ENCODE measurements around the gene VAV2.
"Not testable (repeated sequence)": the region's sequence is repeated elsewhere in the genome, so short reads cannot be mapped to it uniquely, and the experiment has no call there.

Gene VAV2

DNA sequence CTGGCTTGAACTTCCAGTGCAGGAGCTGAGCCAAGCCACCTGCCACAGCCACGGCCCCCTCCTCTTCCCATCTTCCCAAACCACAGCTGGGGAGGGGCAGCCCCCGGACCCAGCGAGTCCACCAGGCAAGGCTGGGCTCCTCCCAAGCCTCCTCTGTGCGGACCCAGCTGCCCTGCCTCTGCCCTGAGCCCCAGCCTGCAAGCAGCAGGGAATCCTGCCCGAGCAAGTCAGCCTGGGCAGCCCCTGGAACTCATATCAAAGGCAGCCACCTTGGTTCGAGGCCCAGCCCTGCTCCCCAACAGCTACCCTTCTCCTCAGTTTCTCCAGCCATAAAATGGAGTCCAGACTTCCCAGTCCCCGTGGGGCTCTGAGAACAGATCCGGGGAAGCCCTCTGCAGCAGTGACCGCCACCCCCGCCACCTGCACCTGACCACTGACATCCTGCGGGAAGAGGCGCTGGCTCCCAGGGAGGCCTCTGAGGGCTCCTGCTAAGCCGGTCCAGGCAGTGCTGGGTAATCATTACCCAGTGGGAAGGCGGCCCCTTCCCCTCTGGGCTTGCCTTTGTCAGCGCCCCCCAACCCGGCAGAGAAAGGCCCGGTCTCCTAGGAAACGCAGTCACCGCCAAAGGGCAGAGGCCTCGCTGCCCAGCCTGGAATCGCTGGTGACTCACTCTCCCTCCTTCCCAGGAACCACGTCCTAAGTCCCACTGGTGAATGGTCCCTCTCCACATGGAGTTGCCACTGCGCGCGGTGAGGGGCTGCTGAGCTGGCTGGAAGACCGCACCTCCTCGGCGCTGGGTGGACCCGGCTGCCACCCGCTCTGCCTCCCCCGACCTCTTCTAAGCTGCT lies 1.5 kb downstream of the VAV2 start:
- Histone ChIP-seq H3K4me3 (ENCODE audit: low read depth, low read length) (peak overlapping the region; percentile 99), H4K91ac (ENCODE audit: low read depth, low read length) (peak overlapping the region; percentile 94), H3K18ac (ENCODE audit: low read length) (peak overlapping the region; percentile 97), H2BK5ac (ENCODE audit: low read depth, low read length, poor library complexity) (peak overlapping the region; percentile 95), H4K12ac (ENCODE audit: low read depth, low read length) (no peak overlapping the region), H3K4me1 (ENCODE audit: control insufficient read depth in 1 of 2, insufficient read depth in 2 of 2, low read length in 2 of 2) (peaks cover 15 to 23% of the 10 kb centered on the region in 2 experiments), H3K23ac (ENCODE audit: low read length) (no peak overlapping the region), H3K27ac (ENCODE audit: low read depth, low read length) (peak overlapping the region; percentile 73), H3K79me2 (ENCODE audit: control insufficient read depth, insufficient read depth, low read length, poor library complexity) (peaks cover 62% of the 10 kb centered on the region), H3K4ac (ENCODE audit: low read depth, low read length) (peak overlapping the region; percentile 91), H3K14ac (ENCODE audit: low read length) (peak overlapping the region; percentile 91), H2BK120ac (ENCODE audit: insufficient read depth, low read length, poor library complexity) (peak overlapping the region; percentile 92), H3K4me2 (ENCODE audit: low read length) (peak overlapping the region; percentile 64), H3K27me3 (ENCODE audit: insufficient read depth, low read length) (no peaks in the 10 kb centered on the region), H3K9me3 (ENCODE audit: insufficient read depth, low read depth, low read length) (no peaks in the 10 kb centered on the region), H2BK12ac (ENCODE audit: low read length) (no peak overlapping the region), H3K36me3 (ENCODE audit: control insufficient read depth in 1 of 2, insufficient read depth in 2 of 2, low read length in 2 of 2) (peaks cover 16 to 24% of the 10 kb centered on the region in 2 experiments), H2AK5ac (ENCODE audit: low read length) (peak overlapping the region; percentile 91), H4K8ac (ENCODE audit: low read depth, low read length) (peak overlapping the region; percentile 67), H3K9ac (ENCODE audit: low read length) (peak overlapping the region; percentile 98), H2AFZ (ENCODE audit: insufficient read depth, low read length, poor library complexity) (peak overlapping the region; percentile 70), H3K79me1 (ENCODE audit: low read length) (peaks cover 33% of the 10 kb centered on the region)
- peak in 1 of 2 donors; percentile 67 for DNase-seq
- WGBS (ENCODE audit: extremely low coverage, insufficient coverage, insufficient read length), result no CpG with 5 or more reads among the region's 31 CpGs

DNA sequence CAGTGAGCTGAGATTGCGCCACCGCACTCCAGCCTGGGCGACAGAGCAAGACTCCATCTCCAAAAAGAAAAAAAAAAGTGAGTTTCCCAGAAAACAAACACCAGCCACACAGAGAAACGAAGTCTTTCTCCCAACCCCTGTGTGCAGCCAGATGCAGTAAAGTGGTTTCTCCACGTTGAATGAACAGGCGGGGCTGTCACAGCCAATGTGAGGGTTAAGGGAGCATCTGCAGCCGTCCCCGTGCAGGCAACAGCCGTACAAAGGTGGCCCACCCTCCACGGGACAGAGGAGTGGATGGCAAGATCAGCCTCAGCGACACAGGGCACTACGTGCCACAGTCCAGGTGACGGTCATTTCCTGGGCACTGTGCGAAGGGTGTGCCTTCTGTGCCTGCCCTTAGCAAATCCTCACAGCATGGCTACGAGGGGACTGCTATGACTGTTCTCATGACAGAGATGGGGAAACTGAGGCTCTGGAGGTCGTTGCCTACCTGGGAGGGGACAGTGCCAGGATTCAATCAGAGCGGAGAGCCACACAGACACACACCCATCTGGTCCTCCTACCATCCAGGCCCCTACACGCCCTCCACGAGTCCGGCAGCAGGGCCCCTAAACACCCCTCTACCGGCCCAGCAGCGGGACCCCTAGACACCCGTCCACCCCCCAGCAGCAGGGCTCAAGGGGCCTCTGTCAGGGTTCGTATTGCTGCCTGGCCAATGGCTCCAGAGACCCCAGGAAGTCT lies 2.3 kb downstream of the VAV2 start:
- no peak overlapping the region for H2AFZ ChIP-seq (ENCODE audit: insufficient read depth, low read length, poor library complexity)
- H3K4me2 ChIP-seq (ENCODE audit: low read length), result peak overlapping the region; percentile 64
- H4K12ac ChIP-seq (ENCODE audit: low read depth, low read length), result no peak overlapping the region
- H3K4ac ChIP-seq (ENCODE audit: low read depth, low read length), result peak overlapping the region; percentile 91
- H3K27me3 ChIP-seq (ENCODE audit: insufficient read depth, low read length), result no peaks in the 10 kb centered on the region
- H3K18ac ChIP-seq (ENCODE audit: low read length), result peak overlapping the region; percentile 2
- H3K9ac ChIP-seq (ENCODE audit: low read length), result no peak overlapping the region
- H4K8ac ChIP-seq (ENCODE audit: low read depth, low read length), result no peak overlapping the region
- H2AK5ac ChIP-seq (ENCODE audit: low read length), result no peak overlapping the region
- H3K14ac ChIP-seq (ENCODE audit: low read length), result peak overlapping the region; percentile 91
- H3K79me2 ChIP-seq (ENCODE audit: control insufficient read depth, insufficient read depth, low read length, poor library complexity), result peaks cover 65% of the 10 kb centered on the region
- no peaks in the 10 kb centered on the region for H3K9me3 ChIP-seq (ENCODE audit: insufficient read depth, low read depth, low read length)
- no peak overlapping the region for H2BK120ac ChIP-seq (ENCODE audit: insufficient read depth, low read length, poor library complexity)
- H3K4me1 ChIP-seq (ENCODE audit: control insufficient read depth in 1 of 2, insufficient read depth in 2 of 2, low read length in 2 of 2), result peaks cover 15 to 23% of the 10 kb centered on the region in 2 experiments
- H2BK5ac ChIP-seq (ENCODE audit: low read depth, low read length, poor library complexity), result no peak overlapping the region
- no peak overlapping the region for H3K27ac ChIP-seq (ENCODE audit: low read depth, low read length)
- no peak overlapping the region for H2BK12ac ChIP-seq (ENCODE audit: low read length)
- peak overlapping the region; percentile 99 for H3K4me3 ChIP-seq (ENCODE audit: low read depth, low read length)
- peaks cover 19 to 24% of the 10 kb centered on the region in 2 experiments for H3K36me3 ChIP-seq (ENCODE audit: control insufficient read depth in 1 of 2, insufficient read depth in 2 of 2, low read length in 2 of 2)
- no CpG with 5 or more reads among the region's 24 CpGs for WGBS (ENCODE audit: extremely low coverage, insufficient coverage, insufficient read length)
- H3K79me1 ChIP-seq (ENCODE audit: low read length), result peaks cover 33% of the 10 kb centered on the region
- DNase-seq, result no peak
- no peak overlapping the region for H3K23ac ChIP-seq (ENCODE audit: low read length)
- H4K91ac ChIP-seq (ENCODE audit: low read depth, low read length), result no peak overlapping the region

DNA sequence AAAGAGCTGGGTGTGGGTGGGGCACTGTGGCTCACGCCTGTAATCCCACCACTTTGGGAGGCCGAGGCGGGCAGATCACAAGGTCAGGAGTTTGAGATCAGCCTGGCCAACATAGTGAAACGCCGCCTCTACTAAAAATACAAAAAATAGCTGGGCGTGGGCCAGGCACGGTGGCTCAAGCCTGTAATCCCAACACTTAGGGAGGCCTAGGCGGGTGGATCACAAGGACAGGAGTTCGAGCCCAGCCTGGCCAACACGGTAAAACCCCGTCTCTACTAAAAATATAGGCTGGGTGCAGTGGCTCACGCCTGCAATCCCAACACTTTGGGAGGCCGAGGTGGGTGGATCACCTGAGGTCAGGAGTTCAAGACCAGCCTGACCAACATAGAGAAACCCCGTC lies 3.4 kb downstream of the VAV2 start:
- H3K4me3 ChIP-seq (ENCODE audit: low read depth, low read length); H4K12ac ChIP-seq (ENCODE audit: low read depth, low read length); H4K8ac ChIP-seq (ENCODE audit: low read depth, low read length); H3K27me3 ChIP-seq (ENCODE audit: insufficient read depth, low read length); H2BK5ac ChIP-seq (ENCODE audit: low read depth, low read length, poor library complexity); H3K9me3 ChIP-seq (ENCODE audit: insufficient read depth, low read depth, low read length); H2AFZ ChIP-seq (ENCODE audit: insufficient read depth, low read length, poor library complexity); H3K18ac ChIP-seq (ENCODE audit: low read length); H3K4me2 ChIP-seq (ENCODE audit: low read length); H2BK12ac ChIP-seq (ENCODE audit: low read length); H3K27ac ChIP-seq (ENCODE audit: low read depth, low read length); H4K91ac ChIP-seq (ENCODE audit: low read depth, low read length); H3K23ac ChIP-seq (ENCODE audit: low read length); H3K14ac ChIP-seq (ENCODE audit: low read length); H2BK120ac ChIP-seq (ENCODE audit: insufficient read depth, low read length, poor library complexity); H3K9ac ChIP-seq (ENCODE audit: low read length); DNase-seq; H2AK5ac ChIP-seq (ENCODE audit: low read length): not testable (repeated sequence)
- Histone ChIP-seq H3K36me3 (ENCODE audit: control insufficient read depth in 1 of 2, insufficient read depth in 2 of 2, low read length in 2 of 2) (peaks cover 19 to 27% of the 10 kb centered on the region in 2 experiments), H3K79me1 (ENCODE audit: low read length) (peaks cover 33% of the 10 kb centered on the region), H3K4ac (ENCODE audit: low read depth, low read length) (peak overlapping the region; percentile 88), H3K4me1 (ENCODE audit: control insufficient read depth in 1 of 2, insufficient read depth in 2 of 2, low read length in 2 of 2) (peaks cover 14 to 18% of the 10 kb centered on the region in 2 experiments), H3K79me2 (ENCODE audit: control insufficient read depth, insufficient read depth, low read length, poor library complexity) (peaks cover 67% of the 10 kb centered on the region)
- no CpG with 5 or more reads among the region's 14 CpGs for WGBS (ENCODE audit: extremely low coverage, insufficient coverage, insufficient read length)

DNA sequence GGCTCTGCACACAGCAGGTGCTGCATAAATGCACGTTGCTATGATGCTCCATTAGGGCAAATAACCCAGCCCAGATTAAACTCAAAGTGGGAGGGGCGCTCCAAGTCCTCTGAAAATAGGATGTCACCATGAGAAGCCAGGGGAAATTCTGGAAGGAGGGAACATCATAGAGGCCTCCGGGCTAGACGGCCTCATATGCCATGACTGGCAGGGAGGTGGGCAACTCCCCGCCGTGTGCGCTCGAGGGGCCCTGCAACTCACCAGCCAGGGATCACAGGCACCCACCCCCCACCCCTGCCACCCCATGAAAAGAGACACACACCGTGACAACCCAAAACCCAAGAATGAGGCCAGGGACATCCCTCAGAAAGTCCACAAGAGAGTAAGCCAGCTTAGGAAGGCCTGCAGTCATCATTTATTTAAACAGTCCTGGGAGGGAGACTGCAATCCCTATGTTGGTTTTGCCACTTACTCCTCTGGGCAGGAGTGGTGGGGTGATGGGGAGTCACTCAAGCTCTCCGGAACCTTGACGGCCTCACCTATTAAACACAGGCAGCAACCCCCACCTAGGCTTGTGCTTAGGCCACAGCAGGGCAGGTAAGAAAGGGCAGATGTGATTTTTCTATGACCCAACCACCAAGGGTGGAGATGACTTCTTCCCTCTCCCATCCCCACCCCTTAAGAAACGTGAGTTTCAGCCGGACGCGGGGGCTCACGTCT lies 4.0 kb downstream of the VAV2 start:
- Histone ChIP-seq H2BK120ac (ENCODE audit: insufficient read depth, low read length, poor library complexity) (no peak overlapping the region), H3K4me3 (ENCODE audit: low read depth, low read length) (no peak overlapping the region), H3K9me3 (ENCODE audit: insufficient read depth, low read depth, low read length) (no peaks in the 10 kb centered on the region), H4K12ac (ENCODE audit: low read depth, low read length) (no peak overlapping the region), H3K79me2 (ENCODE audit: control insufficient read depth, insufficient read depth, low read length, poor library complexity) (peaks cover 70% of the 10 kb centered on the region), H3K23ac (ENCODE audit: low read length) (no peak overlapping the region), H4K91ac (ENCODE audit: low read depth, low read length) (no peak overlapping the region), H2BK5ac (ENCODE audit: low read depth, low read length, poor library complexity) (no peak overlapping the region), H3K79me1 (ENCODE audit: low read length) (peaks cover 28% of the 10 kb centered on the region), H2AK5ac (ENCODE audit: low read length) (no peak overlapping the region), H2BK12ac (ENCODE audit: low read length) (no peak overlapping the region), H3K4me1 (ENCODE audit: control insufficient read depth in 1 of 2, insufficient read depth in 2 of 2, low read length in 2 of 2) (peaks cover 14% of the 10 kb centered on the region in 2 experiments), H3K9ac (ENCODE audit: low read length) (no peak overlapping the region), H3K14ac (ENCODE audit: low read length) (no peak overlapping the region), H3K4me2 (ENCODE audit: low read length) (no peak overlapping the region), H3K36me3 (ENCODE audit: control insufficient read depth in 1 of 2, insufficient read depth in 2 of 2, low read length in 2 of 2) (peaks cover 19 to 27% of the 10 kb centered on the region in 2 experiments), H3K18ac (ENCODE audit: low read length) (no peak overlapping the region), H3K27me3 (ENCODE audit: insufficient read depth, low read length) (no peaks in the 10 kb centered on the region), H2AFZ (ENCODE audit: insufficient read depth, low read length, poor library complexity) (no peak overlapping the region), H4K8ac (ENCODE audit: low read depth, low read length) (no peak overlapping the region), H3K4ac (ENCODE audit: low read depth, low read length) (peak overlapping the region; percentile 89), H3K27ac (ENCODE audit: low read depth, low read length) (no peak overlapping the region)
- no CpG with 5 or more reads among the region's 16 CpGs for WGBS (ENCODE audit: extremely low coverage, insufficient coverage, insufficient read length)
- no peak for DNase-seq
